ENCODE data around the gene TBC1D20.

GRCh38 chr20:440636-441035 is 21.7 kb downstream of the TBC1D20 start:
- TF ChIP-seq CTCF (IDR thresholded peaks at IDR 0.05) (no peak), POLR2A (IDR thresholded peaks at IDR 0.05) (no peak)
